ENCODE data around the gene CARD6.
"Not testable (repeated sequence)": the region's sequence is repeated elsewhere in the genome, so short reads cannot be mapped to it uniquely, and the experiment has no call there.

The CARD6 gene

GRCh38 chr5:40828690-40829661 lies 12.2 kb upstream of the CARD6 start:
- DNase-seq (ENCODE audit: low read depth): no peak

GRCh38 chr5:40829748-40830533 lies 11.2 kb upstream of the CARD6 start:
- DNase-seq (ENCODE audit: low read depth): no peak

DNA sequence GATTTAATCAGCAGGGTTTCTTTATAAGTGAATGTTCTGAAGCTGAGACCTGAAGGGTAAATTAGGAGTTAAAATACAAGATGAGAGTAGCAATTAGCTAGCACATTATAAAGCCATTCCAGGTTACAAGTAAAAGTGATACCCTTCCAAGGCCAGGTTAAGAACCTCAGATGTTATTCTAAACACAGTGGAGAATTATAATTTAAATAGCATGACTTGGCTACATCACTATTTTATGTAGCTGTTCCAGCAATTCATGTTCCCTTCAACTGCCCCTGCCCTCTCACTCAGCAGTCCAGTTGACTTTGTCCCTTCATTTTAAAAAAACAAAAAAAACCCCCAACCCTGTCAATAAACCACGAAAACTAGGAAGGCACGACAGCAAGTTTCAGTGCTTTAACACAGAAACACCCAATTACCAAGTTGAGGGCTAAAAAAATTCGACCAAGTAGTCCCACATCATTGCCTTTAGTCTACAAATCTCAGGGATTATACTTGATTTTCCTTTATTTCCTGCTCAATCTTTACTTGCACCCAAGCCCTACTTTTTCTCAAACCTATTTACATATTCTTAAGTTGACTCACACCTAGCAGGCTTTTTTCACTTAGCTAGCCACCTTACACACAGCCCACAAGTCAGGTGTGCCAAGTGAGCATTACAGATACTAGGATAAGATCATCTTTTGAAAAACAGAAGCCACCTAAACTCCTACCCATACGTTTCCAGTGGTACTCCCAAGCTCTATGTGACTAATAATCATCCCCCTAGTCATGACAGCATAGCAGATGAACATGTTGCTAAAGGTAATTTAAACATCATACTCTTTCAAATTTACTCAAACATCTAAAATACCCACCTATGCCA lies 9.6 kb upstream of the CARD6 start:
- DNase-seq (ENCODE audit: low read depth): no peak

DNA sequence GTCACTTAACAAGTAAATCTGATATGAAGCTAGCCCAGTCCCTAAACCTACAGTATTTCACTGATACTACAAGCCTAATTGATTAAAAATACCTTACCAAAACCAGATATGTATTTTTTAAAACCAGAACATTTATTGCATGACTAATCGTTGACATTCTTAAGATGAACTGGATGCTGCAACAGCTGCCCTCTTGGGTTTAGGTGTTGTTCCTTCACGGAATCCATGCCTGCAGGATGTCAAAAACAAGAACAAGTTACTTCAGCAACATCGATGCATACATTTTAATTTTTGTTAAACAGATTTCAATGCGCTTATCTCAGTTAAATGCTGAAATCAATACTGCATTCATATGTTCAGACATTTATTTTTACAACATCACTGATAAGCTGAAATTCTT lies 8.8 kb upstream of the CARD6 start:
- DNase-seq (ENCODE audit: low read depth): no peak

- no peak for DNase-seq (ENCODE audit: low read depth)
Observed at GRCh38 chr5:40833712-40834229, 7.4 kb upstream of the CARD6 start.

- DNase-seq (ENCODE audit: low read depth): peak; percentile 48
Observed at GRCh38 chr5:40834391-40834848, 6.7 kb upstream of the CARD6 start.

DNA sequence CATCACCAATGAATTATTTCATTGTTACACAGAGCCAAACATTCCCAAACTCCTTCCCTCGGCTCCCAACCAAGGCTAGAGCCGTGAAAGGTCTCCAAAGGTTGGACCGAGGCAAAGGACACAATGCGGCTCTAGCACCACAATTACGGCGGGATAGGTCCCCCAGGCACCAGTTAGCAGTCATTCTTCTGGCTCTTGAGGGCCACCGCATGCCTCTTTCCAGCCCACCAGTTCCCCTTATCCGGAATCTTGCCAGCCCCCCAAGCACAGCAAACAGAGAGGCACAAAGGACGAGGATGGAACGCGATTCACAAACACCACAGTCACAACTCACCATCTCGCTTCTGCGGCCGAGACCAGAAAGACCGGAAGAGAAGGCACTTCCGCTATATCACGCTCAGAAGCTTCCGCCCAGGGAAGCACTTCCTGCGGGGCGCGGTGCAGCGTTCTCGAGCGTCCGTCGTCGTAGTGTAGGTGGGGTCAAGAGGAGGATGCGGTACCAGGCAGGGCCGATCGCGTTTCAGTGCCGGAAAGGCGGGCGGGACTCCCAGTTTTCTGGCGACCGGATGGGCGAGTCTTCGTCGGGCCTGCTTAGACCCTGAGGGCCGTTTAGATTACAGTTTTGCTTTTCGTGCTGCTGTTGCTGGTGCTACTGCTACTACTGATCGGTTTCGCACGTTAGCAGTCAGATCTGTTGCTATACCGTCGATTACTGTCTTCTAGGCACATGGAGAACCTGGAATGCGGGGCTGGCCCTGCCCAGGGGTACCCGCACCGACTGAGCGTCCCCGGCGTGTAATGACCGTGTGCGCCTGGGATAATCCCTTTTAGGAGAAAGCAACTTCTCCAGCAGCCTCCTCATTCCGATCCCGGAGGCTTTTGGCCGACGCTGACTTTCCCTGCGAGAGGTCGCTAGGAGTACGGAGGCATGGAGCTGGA lies 6.0 kb upstream of the CARD6 start, which contains the start of gene RPL37:
Gene RPL37, minus strand, starts transcription at position 374 of the 939 bp plus-strand sequence. Its CDS starts 37 bp downstream, at position 337.
- DNase-seq (ENCODE audit: low read depth): peak; percentile 75

- DNase-seq (ENCODE audit: low read depth): peak; percentile 6
Observed at GRCh38 chr5:40838086-40838485, 3.1 kb upstream of the CARD6 start.

DNA sequence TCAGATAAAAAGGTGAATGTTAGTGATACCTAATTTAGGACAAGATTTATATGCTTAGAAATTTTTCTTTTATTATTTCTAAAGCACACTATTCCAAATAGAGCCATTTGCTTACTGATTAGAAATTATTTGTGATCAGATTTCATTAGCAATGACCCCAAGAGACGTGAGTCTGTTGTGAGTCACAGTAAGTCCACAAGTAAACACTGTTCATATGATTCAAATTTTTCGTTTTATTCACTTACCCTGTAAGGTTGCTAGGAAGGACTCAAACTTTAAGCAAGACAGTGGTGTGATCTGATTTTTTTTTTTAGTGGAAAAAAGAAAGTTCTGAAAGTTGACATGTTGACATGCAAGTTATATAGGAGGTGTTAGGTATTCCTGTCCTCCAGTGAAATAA lies 1.2 kb downstream of the CARD6 start:
- no peak for DNase-seq (ENCODE audit: low read depth)

DNA sequence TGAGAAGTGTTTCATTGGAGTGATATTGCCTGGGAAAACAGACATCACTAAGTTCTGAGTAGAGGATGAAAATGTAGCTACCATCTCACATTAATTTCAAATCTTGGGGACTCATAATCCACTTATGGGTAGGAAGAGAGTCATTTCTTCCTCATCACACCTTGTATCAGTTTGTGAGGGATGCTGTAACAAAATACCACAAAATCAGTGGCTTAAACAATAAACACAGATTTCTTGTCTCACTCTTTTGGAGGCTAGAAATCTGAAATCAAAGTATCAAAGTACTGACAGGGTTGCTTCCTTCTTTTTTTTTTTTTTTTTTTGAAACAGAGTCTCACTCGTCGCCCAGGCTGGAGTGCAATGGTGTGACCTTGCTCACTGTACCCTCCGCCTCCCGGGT lies 3.4 kb downstream of the CARD6 start:
- no peak for DNase-seq (ENCODE audit: low read depth)

DNA sequence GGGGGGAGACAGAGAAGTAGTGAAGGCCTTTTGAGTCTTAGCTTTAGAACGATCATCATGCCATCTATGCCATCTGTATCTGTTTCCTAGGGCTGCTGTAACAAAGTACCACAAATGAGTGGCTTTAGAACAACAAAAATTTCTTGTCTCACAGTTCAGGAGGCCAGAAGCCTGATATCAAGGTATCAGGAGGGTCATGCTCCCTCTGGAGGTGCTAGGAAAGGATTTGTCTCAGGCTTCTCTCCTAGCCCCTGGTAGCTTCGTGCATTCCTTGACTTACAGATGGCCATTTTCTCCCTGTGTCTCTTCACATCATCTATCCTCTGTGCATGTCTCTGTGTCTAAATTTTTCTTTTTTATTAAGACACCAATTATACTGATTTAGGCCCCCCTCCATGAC lies 5.2 kb downstream of the CARD6 start:
- no peak for DNase-seq (ENCODE audit: low read depth)

DNA sequence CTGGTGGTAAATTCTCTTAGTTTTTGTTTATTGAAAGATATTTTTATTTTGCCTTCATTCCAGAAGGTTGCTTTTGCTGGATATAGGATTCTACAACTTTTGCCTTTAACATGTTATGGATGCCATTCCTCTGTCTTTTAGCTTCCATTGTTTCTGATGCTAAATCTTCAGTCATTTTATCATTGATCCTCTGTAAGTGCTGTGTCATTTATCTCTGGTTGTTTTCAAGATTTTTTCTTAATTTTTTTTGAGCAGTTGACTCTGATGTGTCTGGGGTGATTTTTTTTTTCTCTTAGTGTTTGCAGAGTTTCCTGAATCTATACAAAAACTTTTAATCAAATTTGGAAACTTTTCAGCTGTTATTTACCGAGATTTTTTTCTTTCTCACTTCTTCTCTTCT lies 6.4 kb downstream of the CARD6 start:
- no peak for DNase-seq (ENCODE audit: low read depth)

GRCh38 chr5:40853632-40854192 lies 12.5 kb downstream of the CARD6 start:
- no peak for DNase-seq (ENCODE audit: low read depth)

DNA sequence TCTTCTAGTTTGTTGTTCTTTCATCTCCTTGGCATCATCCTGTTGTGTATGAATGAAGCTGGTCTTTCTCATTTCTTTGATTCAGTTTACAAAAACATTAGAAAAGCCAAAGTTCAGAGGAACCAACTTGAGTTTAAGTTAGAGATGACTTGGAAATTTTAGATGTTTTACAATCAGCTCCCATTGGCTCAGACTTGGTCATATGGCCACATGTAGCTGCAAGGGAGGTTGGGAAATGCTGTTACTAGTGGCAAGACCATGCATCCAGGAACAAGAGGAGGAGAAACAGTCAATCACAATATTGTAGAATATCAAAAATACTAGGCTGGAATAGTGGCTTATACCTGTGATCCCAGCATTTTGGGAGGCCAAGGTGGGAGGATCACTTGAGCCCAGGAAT lies 19.5 kb downstream of the CARD6 start:
- DNase-seq (ENCODE audit: low read depth): no peak

DNA sequence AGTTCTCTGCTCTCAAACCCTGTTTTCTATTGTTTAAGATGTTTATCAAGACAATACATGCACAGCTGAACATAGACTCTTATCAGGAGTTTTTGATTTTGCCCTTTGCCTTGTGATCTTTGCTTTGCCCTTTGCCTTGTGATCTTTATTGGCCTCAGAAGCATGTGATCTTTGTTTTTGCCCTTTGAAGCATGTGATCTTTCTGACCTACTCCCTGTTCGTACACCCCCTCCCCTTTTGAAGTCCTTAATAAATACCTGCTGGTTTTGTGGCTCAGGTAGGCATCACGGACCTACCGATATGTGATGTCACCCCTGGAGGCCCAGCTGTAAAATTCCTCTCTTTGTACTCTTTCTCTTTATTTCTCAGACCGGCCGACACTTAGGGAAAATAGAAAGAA lies 23.8 kb downstream of the CARD6 start:
- DNase-seq (ENCODE audit: low read depth): not testable (repeated sequence)

DNA sequence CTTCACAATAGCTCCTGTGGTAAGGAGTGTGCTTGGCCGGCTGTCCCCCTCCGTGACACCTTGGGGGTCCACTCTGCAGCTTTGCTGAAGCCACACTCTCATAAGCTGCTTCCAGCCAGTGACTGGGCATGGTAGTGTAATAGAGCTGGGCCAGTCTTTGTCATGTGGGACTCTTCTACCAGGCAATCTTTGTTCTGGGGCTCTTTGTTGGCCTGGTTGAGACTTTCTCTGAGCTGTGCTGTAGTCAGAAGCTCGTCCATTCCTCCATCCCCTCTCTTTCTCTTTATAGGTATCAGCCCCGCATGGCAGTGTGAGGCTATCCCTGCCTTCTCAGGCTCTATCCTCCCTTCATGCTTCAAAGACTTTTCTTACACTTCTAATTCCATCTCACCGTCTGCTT lies 25.7 kb downstream of the CARD6 start:
- no peak for DNase-seq (ENCODE audit: low read depth)

- DNase-seq (ENCODE audit: low read depth): no peak
Observed at GRCh38 chr5:40869384-40869783, 28.2 kb downstream of the CARD6 start.

- no peak for DNase-seq (ENCODE audit: low read depth)
Observed at GRCh38 chr5:40871177-40871576, 30.0 kb downstream of the CARD6 start.

- not testable (repeated sequence) for DNase-seq (ENCODE audit: low read depth)
Observed at GRCh38 chr5:40872253-40872652, 31.1 kb downstream of the CARD6 start.

GRCh38 chr5:40873286-40873880 lies 32.2 kb downstream of the CARD6 start:
- no peak for DNase-seq (ENCODE audit: low read depth)
